ENCODE data around the gene TLR1.

TLR1 gene

GRCh38 chr4:38752372-38752940, 52.1 kb downstream of the TLR1 start:
- peak; percentile 32 for DNase-seq (ENCODE audit: insufficient read length)
- TF ChIP-seq POLR2A (IDR thresholded peaks at IDR 0.05; ENCODE audit: low read depth, low read length) (no peak), POLR2AphosphoS5 (IDR thresholded peaks at IDR 0.05; ENCODE audit: low read depth, low read length) (no peak), TAF1 (IDR thresholded peaks at IDR 0.05; ENCODE audit: borderline replicate concordance, low read depth, low read length) (no peak)
- no peak for FAIRE-seq

GRCh38 chr4:38751341-38752010, 53.1 kb downstream of the TLR1 start:
- TF ChIP-seq POLR2A (IDR thresholded peaks at IDR 0.05; ENCODE audit: low read depth, low read length) (no peak), POLR2AphosphoS5 (IDR thresholded peaks at IDR 0.05; ENCODE audit: low read depth, low read length) (no peak), TAF1 (IDR thresholded peaks at IDR 0.05; ENCODE audit: borderline replicate concordance, low read depth, low read length) (no peak)
- FAIRE-seq = no peak
- no peak for DNase-seq (ENCODE audit: insufficient read length)

- FAIRE-seq (no peak), DNase-seq (ENCODE audit: insufficient read length) (no peak)
- TF ChIP-seq POLR2A (IDR thresholded peaks at IDR 0.05; ENCODE audit: low read depth, low read length) (no peak), POLR2AphosphoS5 (IDR thresholded peaks at IDR 0.05; ENCODE audit: low read depth, low read length) (no peak), TAF1 (IDR thresholded peaks at IDR 0.05; ENCODE audit: borderline replicate concordance, low read depth, low read length) (no peak)
These were observed 55.3 kb downstream of the TLR1 start for GRCh38 chr4:38749336-38749735.

GRCh38 chr4:38747629-38748028, 57.0 kb downstream of the TLR1 start:
- no peak for FAIRE-seq
- DNase-seq (ENCODE audit: insufficient read length) = no peak
- TF ChIP-seq TAF1 (IDR thresholded peaks at IDR 0.05; ENCODE audit: borderline replicate concordance, low read depth, low read length) = no peak
- TF ChIP-seq POLR2A (IDR thresholded peaks at IDR 0.05; ENCODE audit: low read depth, low read length) = no peak
- TF ChIP-seq POLR2AphosphoS5 (IDR thresholded peaks at IDR 0.05; ENCODE audit: low read depth, low read length) = no peak
